Measurements from ENCODE around the gene DTX3.
A peak's percentile ranks its signal among the peaks of the same experiment; 100 is the strongest.
"Not testable (repeated sequence)": the region's sequence is repeated elsewhere in the genome, so short reads cannot be mapped to it uniquely, and the experiment has no call there.

Gene DTX3

GRCh38 chr12:57632958-57633840 lies 28.6 kb downstream of the DTX3 start, which contains the start of gene B4GALNT1:
Gene B4GALNT1, minus strand, starts transcription at chr12:57633201. Its CDS starts 1,069 bp downstream, at chr12:57632132.
- peak; percentile 90 for DNase-seq

GRCh38 chr12:57636731-57637130 lies 32.1 kb downstream of the DTX3 start:
- DNase-seq: not testable (repeated sequence)

- peak; percentile 38 for DNase-seq
Measured at GRCh38 chr12:57637364-57637763, 32.7 kb downstream of the DTX3 start.

- DNase-seq: no peak
Measured at GRCh38 chr12:57638096-57638495, 33.5 kb downstream of the DTX3 start.

GRCh38 chr12:57640175-57641042 lies 35.8 kb downstream of the DTX3 start:
- no peak for DNase-seq

- DNase-seq: peak; percentile 30
Measured at GRCh38 chr12:57641699-57642442, 37.2 kb downstream of the DTX3 start.

GRCh38 chr12:57645990-57646658 lies 41.5 kb downstream of the DTX3 start:
- peak; percentile 73 for DNase-seq

GRCh38 chr12:57646659-57647049 lies 42.0 kb downstream of the DTX3 start:
- not testable (repeated sequence) for DNase-seq

- DNase-seq: no peak
Measured at GRCh38 chr12:57654042-57654441, 49.4 kb downstream of the DTX3 start.

- no peak for DNase-seq
Measured at GRCh38 chr12:57655541-57656240, 51.1 kb downstream of the DTX3 start.

- peak; percentile 28 for DNase-seq
Measured at GRCh38 chr12:57656408-57656807, 51.8 kb downstream of the DTX3 start.

- DNase-seq: peak; percentile 21
Measured at GRCh38 chr12:57657744-57658143, 53.1 kb downstream of the DTX3 start.

- DNase-seq: no peak
Measured at GRCh38 chr12:57658890-57659289, 54.3 kb downstream of the DTX3 start.
